SK-N-SH (cell line): ENCODE data around the gene ARPC5. TPM values are rescaled to one million over a fixed set of nuclear protein-coding genes. Genes with fewer than 3 reads are reported as not detected.

Experiments
- CTCF ChIA-PET: fragments of 300-600, 350-600 bp; formaldehyde crosslinking; extraction: SDS; loops from one replicate; lab custom pipeline; 2021; lab: Yijun Ruan, JAX
- POLR2A ChIA-PET: fragments of 350-600 bp; sonication (Branson Sonifier 250); formaldehyde crosslinking; extraction: SDS; loops from one replicate; lab custom pipeline; 2020; ENCODE audit warnings: antibody characterized with exemption, inconsistent platforms; lab: Yijun Ruan, JAX
- DNase-seq: peaks from one replicate; pipeline ENCODE4 v3.0.0; 2012
- H2AFZ ChIP-seq: fragments of 200-600 bp; sonication (generic); 2 replicates; pipeline ENCODE4 v1.8.1; 2016; ENCODE audit warnings: antibody characterized with exemption, mild to moderate bottlenecking, low read depth
- H3F3A ChIP-seq: fragments of 200-600 bp; sonication (generic); replicated peaks from 2 replicates; pipeline ENCODE3; 2016; ENCODE audit warnings: antibody characterized with exemption, mild to moderate bottlenecking; ENCODE audit not compliant: insufficient read depth
- H3K27ac ChIP-seq, 2 experiments: fragments of 200-500 bp in 1 of 2; fragments of 200-600 bp in 1 of 2; sonication (Bioruptor generic) in 1 of 2; sonication (generic), shearing (Covaris generic) in 1 of 2; 2 replicates each; pipeline versions ENCODE4 v1.5.1 to v1.6.1; 2014 to 2016; ENCODE audit warnings: low read depth in 2 of 2, inconsistent platforms in 1 of 2, low read length in 1 of 2, mild to moderate bottlenecking in 1 of 2, mixed read lengths in 1 of 2
- H3K27me3 ChIP-seq: fragments of 200-600 bp; sonication (generic), shearing (Covaris generic); 2 replicates; pipeline ENCODE4 v1.6.1; 2016; ENCODE audit warnings: mixed run types; ENCODE audit not compliant: insufficient read depth
- H3K36me3 ChIP-seq, 2 experiments: fragments of 200-500 bp in 1 of 2; fragments of 200-600 bp in 1 of 2; sonication (Bioruptor generic) in 1 of 2; sonication (generic) in 1 of 2; replicated peaks in 1 of 2; 2 replicates each; pipeline versions ENCODE3 to v1.5.1; 2014 to 2016; ENCODE audit warnings: low read length in 1 of 2, mild to moderate bottlenecking in 1 of 2; ENCODE audit not compliant: insufficient read depth in 2 of 2, control insufficient read depth in 1 of 2
- H3K4me1 ChIP-seq, 2 experiments: fragments of 200-500 bp in 1 of 2; fragments of 200-600 bp in 1 of 2; sonication (Bioruptor generic) in 1 of 2; sonication (generic), shearing (Covaris generic) in 1 of 2; 2 replicates each; pipeline versions ENCODE4 v1.5.1 to v1.6.1; 2014 to 2016; ENCODE audit warnings: low read depth in 1 of 2, low read length in 1 of 2, mixed run types in 1 of 2; ENCODE audit not compliant: insufficient read depth in 2 of 2, control insufficient read depth in 1 of 2
- H3K4me2 ChIP-seq: fragments of 200-600 bp; sonication (generic), shearing (Covaris generic); 2 replicates; pipeline ENCODE4 v1.6.1; 2017; ENCODE audit warnings: mixed run types
- H3K4me3 ChIP-seq, 2 experiments: fragments of 200-500 bp in 1 of 2; fragments of 200-600 bp in 1 of 2; sonication (Bioruptor generic) in 1 of 2; sonication (generic), shearing (Covaris generic) in 1 of 2; 2 replicates each; pipeline versions ENCODE4 v1.5.1 to v1.8.1; 2014 to 2016; ENCODE audit warnings: low read depth in 2 of 2, inconsistent platforms in 1 of 2, low read length in 1 of 2, mild to moderate bottlenecking in 1 of 2, mixed read lengths in 1 of 2, moderate library complexity in 1 of 2
- H3K79me2 ChIP-seq: fragments of 200-600 bp; sonication (generic); 2 replicates; pipeline ENCODE4 v1.8.1; 2017; ENCODE audit warnings: mild to moderate bottlenecking; ENCODE audit not compliant: insufficient read depth
- H3K9ac ChIP-seq: fragments of 200-600 bp; sonication (generic); 2 replicates; pipeline ENCODE4 v1.6.1; 2017; ENCODE audit warnings: mixed run types
- H3K9me2 ChIP-seq: fragments of 200-600 bp; sonication (generic); 2 replicates; pipeline ENCODE4 v1.6.1; 2017; ENCODE audit warnings: mixed run types
- H3K9me3 ChIP-seq: fragments of 200-600 bp; sonication (generic); 2 replicates; pipeline ENCODE4 v1.6.1; 2017; ENCODE audit warnings: mixed run types, mild to moderate bottlenecking, moderate library complexity
- H4K20me1 ChIP-seq: fragments of 200-600 bp; sonication (generic); 2 replicates; pipeline ENCODE4 v1.6.1; 2017; ENCODE audit warnings: mild to moderate bottlenecking, mixed run types; ENCODE audit not compliant: insufficient read depth
- CHD2 ChIP-seq: fragments of 150-350 bp; IDR thresholded peaks from 2 replicates; pipeline ENCODE4 v1.6.1; 2018; ENCODE audit warnings: low read length; ENCODE audit not compliant: partially characterized antibody
- ELF1 ChIP-seq: IDR thresholded peaks from 2 replicates; pipeline ENCODE4 v1.4.0; 2012
- EP300 ChIP-seq, 2 experiments: IDR thresholded peaks; 2 replicates each; pipeline versions ENCODE4 v1.4.0 to v1.6.1; 2012; ENCODE audit warnings: borderline replicate concordance in 1 of 2, low read depth in 1 of 2, low read length in 1 of 2
- EZH2phosphoT487 ChIP-seq: fragments of 200-600 bp; sonication (generic); IDR thresholded peaks from 2 replicates; pipeline ENCODE4 v1.6.1; 2017; ENCODE audit warnings: low read depth, mixed run types, mild to moderate bottlenecking, antibody characterized with exemption, moderate library complexity, borderline replicate concordance
- FOSL2 ChIP-seq: IDR thresholded peaks from 2 replicates; pipeline ENCODE4 v1.4.0; 2012; ENCODE audit warnings: low read depth, mild to moderate bottlenecking, moderate library complexity, borderline replicate concordance
- FOXJ3 ChIP-seq: sonication (generic); formaldehyde crosslinking; IDR thresholded peaks from 2 replicates; pipeline ENCODE4 v1.5.1; 2020; ENCODE audit warnings: mild to moderate bottlenecking, missing genetic modification reagents
- GATA2 ChIP-seq: sonication (generic); formaldehyde crosslinking; IDR thresholded peaks from 2 replicates; pipeline ENCODE4 v1.5.0; 2020; ENCODE audit warnings: mild to moderate bottlenecking, missing genetic modification reagents
- JUND ChIP-seq: IDR thresholded peaks from 2 replicates; pipeline ENCODE4 v1.4.0; 2012
- MEF2A ChIP-seq: IDR thresholded peaks from 2 replicates; pipeline ENCODE4 v1.4.0; 2012; ENCODE audit warnings: low read depth, borderline replicate concordance
- NFIC ChIP-seq: IDR thresholded peaks from 2 replicates; pipeline ENCODE4 v1.4.0; 2012; ENCODE audit warnings: borderline replicate concordance
- NRF1 ChIP-seq: IDR thresholded peaks from 2 replicates; pipeline ENCODE4 v1.6.1; 2012; ENCODE audit warnings: low read depth, mild to moderate bottlenecking, low read length
- POLR2AphosphoS5 ChIP-seq: IDR thresholded peaks from 2 replicates; pipeline ENCODE4 v1.6.1; 2012; ENCODE audit warnings: low read depth, low read length
- RAD21 ChIP-seq: IDR thresholded peaks from 2 replicates; pipeline ENCODE4 v1.6.1; 2012; ENCODE audit warnings: mild to moderate bottlenecking, low read length
- RCOR1 ChIP-seq: fragments of 150-350 bp; IDR thresholded peaks from 2 replicates; pipeline ENCODE4 v1.6.1; 2017; ENCODE audit warnings: antibody characterized with exemption, low read length
- RFX5 ChIP-seq: IDR thresholded peaks from 2 replicates; pipeline ENCODE4 v1.6.1; 2012; ENCODE audit warnings: mild to moderate bottlenecking, improper control_type of control experiment, low read length
- SIN3A ChIP-seq: IDR thresholded peaks from 2 replicates; pipeline ENCODE4 v1.6.1; 2012; ENCODE audit warnings: low read depth, mild to moderate bottlenecking, low read length, moderate library complexity, borderline replicate concordance
- SMC3 ChIP-seq: IDR thresholded peaks from 2 replicates; pipeline ENCODE4 v1.6.1; 2012; ENCODE audit warnings: low read depth, low read length, improper control_type of control experiment
- TEAD4 ChIP-seq: IDR thresholded peaks from 2 replicates; pipeline ENCODE4 v1.4.0; 2012; ENCODE audit warnings: mild to moderate bottlenecking, borderline replicate concordance; ENCODE audit not compliant: insufficient read depth
- YY1 ChIP-seq: IDR thresholded peaks from 2 replicates; pipeline ENCODE4 v1.4.0; 2012; ENCODE audit warnings: low read depth, mild to moderate bottlenecking
- WGBS: methylation state at CpG from one replicate; pipeline ENCODE4 v1.1.6; 2017; ENCODE audit warnings: low lambda C conversion rate; 5-methylcytosine and 5-hydroxymethylcytosine counted together
- polyA plus RNA-seq, 3 experiments: library from polyadenylated mRNA; depleted of rRNA; stranded (reverse); fragments of >200 nt; gene quantifications; 2 replicates each; pipeline ENCODE4 v1.2.3, GENCODE V29; 2012
- TF ChIP-seq, protein P1 (sequence below): fragments of 150-350 bp; IDR thresholded peaks from 2 replicates; pipeline ENCODE4 v1.6.1; 2016; ENCODE audit warnings: mild to moderate bottlenecking, low read depth, low read length
- TF ChIP-seq, protein P2 (sequence below): fragments of 150-350 bp; IDR thresholded peaks from 2 replicates; pipeline ENCODE4 v1.6.1; 2017; ENCODE audit warnings: antibody characterized with exemption, low read length, low read depth, borderline replicate concordance
- TF ChIP-seq, protein P3 (sequence below): IDR thresholded peaks from 2 replicates; pipeline ENCODE4 v1.6.1; 2012; ENCODE audit warnings: mild to moderate bottlenecking, low read depth, low read length, moderate library complexity
- TF ChIP-seq, protein P4 (sequence below): IDR thresholded peaks from 2 replicates; pipeline ENCODE4; 2012
- TF ChIP-seq, protein P5 (sequence below): IDR thresholded peaks from 2 replicates; pipeline ENCODE4 v1.4.0; 2012; ENCODE audit warnings: low read depth
- TF ChIP-seq, protein P6 (sequence below): IDR thresholded peaks from 2 replicates; pipeline ENCODE4 v1.4.0; 2012; ENCODE audit warnings: low read depth, borderline replicate concordance

ARPC5 gene
- polyA plus RNA-seq, 1 of the 3 experiments (the other 2 are of a cell fraction) = 66.8 TPM

DNA sequence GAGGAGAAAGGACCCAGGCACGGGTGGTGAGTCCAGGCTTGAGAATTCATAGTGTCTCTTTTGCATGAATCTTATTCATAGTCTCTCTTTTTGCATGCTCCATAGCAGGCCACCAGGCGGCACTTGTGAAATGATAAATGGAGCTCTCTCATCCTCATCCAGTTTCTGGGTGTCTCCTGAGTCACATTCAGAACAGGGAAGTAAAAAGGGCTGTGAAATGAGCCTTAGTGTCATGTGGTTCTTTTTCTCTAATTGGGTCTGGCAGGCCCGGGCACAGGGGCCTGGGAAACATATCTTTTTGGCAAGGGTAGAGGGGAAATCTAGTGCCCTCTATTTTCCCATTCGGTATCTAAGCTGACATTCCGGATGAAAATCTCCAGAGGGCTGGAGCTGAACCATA lies 26.3 kb downstream of the ARPC5 start:
- Histone ChIP-seq H3K36me3 (no peaks in the 10 kb centered on the region), H3K9me3 (no peaks in the 10 kb centered on the region), H3K4me2 (peak overlapping the region; percentile 66), H3K9ac (peak overlapping the region; percentile 78), H3K27ac (peak overlapping the region; percentile 94 to 98), H2AFZ (peak overlapping the region; percentile 68), H3K4me3 (peak overlapping the region; percentile 23 to 40; a peak in 3 of 4 replicates), H3K9me2 (no peaks in the 10 kb centered on the region), H3F3A (peaks cover 31% of the 10 kb centered on the region), H3K79me2 (no peaks in the 10 kb centered on the region), H3K27me3 (no peaks in the 10 kb centered on the region), H4K20me1 (no peaks in the 10 kb centered on the region), H3K4me1 (peaks cover 15 to 20% of the 10 kb centered on the region in 2 experiments)
- 3% methylated on average over 5 of the region's 5 CpGs for whole genome bisulfite sequencing
- ChIA-PET POLR2A (no interaction called here), CTCF (interaction anchor here (0.5 to 2.8 kb wide), 21 partner anchors 10 to 421 kb away, joined by 3 to 19 read pairs (median 4); partner anchors contain the start of gene ARPC5)
- DNase-seq = peak; percentile 49
- peak; percentile 70 for TF ChIP-seq SMC3
- TF ChIP-seq, protein P1, sequence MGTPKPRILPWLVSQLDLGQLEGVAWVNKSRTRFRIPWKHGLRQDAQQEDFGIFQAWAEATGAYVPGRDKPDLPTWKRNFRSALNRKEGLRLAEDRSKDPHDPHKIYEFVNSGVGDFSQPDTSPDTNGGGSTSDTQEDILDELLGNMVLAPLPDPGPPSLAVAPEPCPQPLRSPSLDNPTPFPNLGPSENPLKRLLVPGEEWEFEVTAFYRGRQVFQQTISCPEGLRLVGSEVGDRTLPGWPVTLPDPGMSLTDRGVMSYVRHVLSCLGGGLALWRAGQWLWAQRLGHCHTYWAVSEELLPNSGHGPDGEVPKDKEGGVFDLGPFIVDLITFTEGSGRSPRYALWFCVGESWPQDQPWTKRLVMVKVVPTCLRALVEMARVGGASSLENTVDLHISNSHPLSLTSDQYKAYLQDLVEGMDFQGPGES = no peak
- 0 out of 2 replicates have a peak, but pooled peaks have one; percentile 9 for TF ChIP-seq MEF2A
- TF ChIP-seq NRF1 = no peak
- TF ChIP-seq, protein P2, sequence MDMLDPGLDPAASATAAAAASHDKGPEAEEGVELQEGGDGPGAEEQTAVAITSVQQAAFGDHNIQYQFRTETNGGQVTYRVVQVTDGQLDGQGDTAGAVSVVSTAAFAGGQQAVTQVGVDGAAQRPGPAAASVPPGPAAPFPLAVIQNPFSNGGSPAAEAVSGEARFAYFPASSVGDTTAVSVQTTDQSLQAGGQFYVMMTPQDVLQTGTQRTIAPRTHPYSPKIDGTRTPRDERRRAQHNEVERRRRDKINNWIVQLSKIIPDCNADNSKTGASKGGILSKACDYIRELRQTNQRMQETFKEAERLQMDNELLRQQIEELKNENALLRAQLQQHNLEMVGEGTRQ = no peak
- 0 out of 2 replicates have a peak, but pooled peaks have one; percentile 14 for TF ChIP-seq SIN3A
- TF ChIP-seq GATA2 (CRISPR knock-in tag) = no peak
- peak; percentile 50; the same call in 1 of the 2 replicates for TF ChIP-seq FOSL2
- TF ChIP-seq, protein P3, sequence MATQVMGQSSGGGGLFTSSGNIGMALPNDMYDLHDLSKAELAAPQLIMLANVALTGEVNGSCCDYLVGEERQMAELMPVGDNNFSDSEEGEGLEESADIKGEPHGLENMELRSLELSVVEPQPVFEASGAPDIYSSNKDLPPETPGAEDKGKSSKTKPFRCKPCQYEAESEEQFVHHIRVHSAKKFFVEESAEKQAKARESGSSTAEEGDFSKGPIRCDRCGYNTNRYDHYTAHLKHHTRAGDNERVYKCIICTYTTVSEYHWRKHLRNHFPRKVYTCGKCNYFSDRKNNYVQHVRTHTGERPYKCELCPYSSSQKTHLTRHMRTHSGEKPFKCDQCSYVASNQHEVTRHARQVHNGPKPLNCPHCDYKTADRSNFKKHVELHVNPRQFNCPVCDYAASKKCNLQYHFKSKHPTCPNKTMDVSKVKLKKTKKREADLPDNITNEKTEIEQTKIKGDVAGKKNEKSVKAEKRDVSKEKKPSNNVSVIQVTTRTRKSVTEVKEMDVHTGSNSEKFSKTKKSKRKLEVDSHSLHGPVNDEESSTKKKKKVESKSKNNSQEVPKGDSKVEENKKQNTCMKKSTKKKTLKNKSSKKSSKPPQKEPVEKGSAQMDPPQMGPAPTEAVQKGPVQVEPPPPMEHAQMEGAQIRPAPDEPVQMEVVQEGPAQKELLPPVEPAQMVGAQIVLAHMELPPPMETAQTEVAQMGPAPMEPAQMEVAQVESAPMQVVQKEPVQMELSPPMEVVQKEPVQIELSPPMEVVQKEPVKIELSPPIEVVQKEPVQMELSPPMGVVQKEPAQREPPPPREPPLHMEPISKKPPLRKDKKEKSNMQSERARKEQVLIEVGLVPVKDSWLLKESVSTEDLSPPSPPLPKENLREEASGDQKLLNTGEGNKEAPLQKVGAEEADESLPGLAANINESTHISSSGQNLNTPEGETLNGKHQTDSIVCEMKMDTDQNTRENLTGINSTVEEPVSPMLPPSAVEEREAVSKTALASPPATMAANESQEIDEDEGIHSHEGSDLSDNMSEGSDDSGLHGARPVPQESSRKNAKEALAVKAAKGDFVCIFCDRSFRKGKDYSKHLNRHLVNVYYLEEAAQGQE = 0 out of 2 replicates have a peak, but pooled peaks have one; percentile 15
- TF ChIP-seq CHD2 = no peak
- peak; percentile 54; the same call in 1 of the 2 replicates for TF ChIP-seq TEAD4
- TF ChIP-seq RAD21 = peak; percentile 71
- peak; percentile 88 for TF ChIP-seq NFIC
- TF ChIP-seq, protein P4, sequence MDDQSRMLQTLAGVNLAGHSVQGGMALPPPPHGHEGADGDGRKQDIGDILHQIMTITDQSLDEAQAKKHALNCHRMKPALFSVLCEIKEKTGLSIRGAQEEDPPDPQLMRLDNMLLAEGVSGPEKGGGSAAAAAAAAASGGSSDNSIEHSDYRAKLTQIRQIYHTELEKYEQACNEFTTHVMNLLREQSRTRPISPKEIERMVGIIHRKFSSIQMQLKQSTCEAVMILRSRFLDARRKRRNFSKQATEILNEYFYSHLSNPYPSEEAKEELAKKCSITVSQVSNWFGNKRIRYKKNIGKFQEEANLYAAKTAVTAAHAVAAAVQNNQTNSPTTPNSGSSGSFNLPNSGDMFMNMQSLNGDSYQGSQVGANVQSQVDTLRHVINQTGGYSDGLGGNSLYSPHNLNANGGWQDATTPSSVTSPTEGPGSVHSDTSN = peak; percentile 91
- 0 out of 2 replicates have a peak, but pooled peaks have one; percentile 14 for TF ChIP-seq YY1
- TF ChIP-seq FOXJ3 (CRISPR knock-in tag) = no peak
- TF ChIP-seq RCOR1 = peak; percentile 14; the same call in 1 of the 2 replicates
- TF ChIP-seq JUND = peak; percentile 60
- no peak for TF ChIP-seq EZH2phosphoT487
- peak; percentile 51 to 61; a peak in 3 of 4 replicates for TF ChIP-seq EP300 (IDR thresholded peaks at IDR 0.05; ENCODE audit: borderline replicate concordance in 1 of 2, low read depth in 1 of 2, low read length in 1 of 2)
- TF ChIP-seq, protein P5, sequence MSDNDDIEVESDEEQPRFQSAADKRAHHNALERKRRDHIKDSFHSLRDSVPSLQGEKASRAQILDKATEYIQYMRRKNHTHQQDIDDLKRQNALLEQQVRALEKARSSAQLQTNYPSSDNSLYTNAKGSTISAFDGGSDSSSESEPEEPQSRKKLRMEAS = no peak
- TF ChIP-seq ELF1 = peak; percentile 33; the same call in 1 of the 2 replicates
- TF ChIP-seq, protein P6, sequence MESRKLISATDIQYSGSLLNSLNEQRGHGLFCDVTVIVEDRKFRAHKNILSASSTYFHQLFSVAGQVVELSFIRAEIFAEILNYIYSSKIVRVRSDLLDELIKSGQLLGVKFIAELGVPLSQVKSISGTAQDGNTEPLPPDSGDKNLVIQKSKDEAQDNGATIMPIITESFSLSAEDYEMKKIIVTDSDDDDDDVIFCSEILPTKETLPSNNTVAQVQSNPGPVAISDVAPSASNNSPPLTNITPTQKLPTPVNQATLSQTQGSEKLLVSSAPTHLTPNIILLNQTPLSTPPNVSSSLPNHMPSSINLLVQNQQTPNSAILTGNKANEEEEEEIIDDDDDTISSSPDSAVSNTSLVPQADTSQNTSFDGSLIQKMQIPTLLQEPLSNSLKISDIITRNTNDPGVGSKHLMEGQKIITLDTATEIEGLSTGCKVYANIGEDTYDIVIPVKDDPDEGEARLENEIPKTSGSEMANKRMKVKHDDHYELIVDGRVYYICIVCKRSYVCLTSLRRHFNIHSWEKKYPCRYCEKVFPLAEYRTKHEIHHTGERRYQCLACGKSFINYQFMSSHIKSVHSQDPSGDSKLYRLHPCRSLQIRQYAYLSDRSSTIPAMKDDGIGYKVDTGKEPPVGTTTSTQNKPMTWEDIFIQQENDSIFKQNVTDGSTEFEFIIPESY = no peak
- TF ChIP-seq RFX5 = no peak
- TF ChIP-seq POLR2AphosphoS5 = peak; percentile 54; the same call in 1 of the 2 replicates
